HepG2 (cell line): ENCODE data around the gene ATP5F1E. TPM values are rescaled to one million over a fixed set of nuclear protein-coding genes. Genes with fewer than 3 reads are reported as not detected.

ENCODE experiments used
- CHD4 ChIP-seq: fragments of 200-600 bp; sonication (generic); IDR thresholded peaks from 2 replicates; pipeline ENCODE4 v1.7.0; 2017; ENCODE audit warnings: mild to moderate bottlenecking, low read length, borderline replicate concordance
- EZH2 ChIP-seq: conservative IDR thresholded peaks from 2 replicates; pipeline ENCODE4 v1.6.1; 2012; ENCODE audit warnings: mild to moderate bottlenecking, low read depth, low read length, moderate library complexity
- GFI1 ChIP-seq: sonication (generic); formaldehyde crosslinking; IDR thresholded peaks from 2 replicates; pipeline ENCODE4 v1.5.0; 2020; ENCODE audit warnings: missing genetic modification reagents, mild to moderate bottlenecking, borderline replicate concordance
- HNF4G ChIP-seq, 2 experiments: sonication (generic) in 1 of 2; formaldehyde crosslinking in 1 of 2; IDR thresholded peaks; 2 replicates each; pipeline versions ENCODE4 v1.4.0 to v1.6.1; 2011 to 2020; ENCODE audit warnings: borderline replicate concordance in 2 of 2, low read depth in 2 of 2, mild to moderate bottlenecking in 2 of 2, low read length in 1 of 2, missing genetic modification reagents in 1 of 2, moderate library complexity in 1 of 2
- HNRNPK ChIP-seq: fragments of 200-400 bp; formaldehyde crosslinking; IDR thresholded peaks from 2 replicates; pipeline ENCODE4 v1.6.1; 2018; ENCODE audit warnings: low read length, low read depth, moderate library complexity, mild to moderate bottlenecking; ENCODE audit not compliant: poor library complexity, severe bottlenecking
- HOXD1 ChIP-seq: sonication (generic); formaldehyde crosslinking; IDR thresholded peaks from 2 replicates; pipeline ENCODE4 v1.5.0; 2020; ENCODE audit warnings: missing genetic modification reagents
- MXD1 ChIP-seq: sonication (generic); formaldehyde crosslinking; IDR thresholded peaks from 2 replicates; pipeline ENCODE4 v1.4.0; 2020; ENCODE audit warnings: mild to moderate bottlenecking, missing genetic modification reagents
- SP5 ChIP-seq: IDR thresholded peaks from 2 replicates; pipeline ENCODE4 v1.6.1; 2016; ENCODE audit warnings: low read depth, borderline replicate concordance
- TEF ChIP-seq: sonication (generic); formaldehyde crosslinking; IDR thresholded peaks from 2 replicates; pipeline ENCODE4 v1.5.0; 2020; ENCODE audit warnings: missing genetic modification reagents
- ZBTB7A ChIP-seq: sonication (generic); formaldehyde crosslinking; IDR thresholded peaks from 2 replicates; pipeline ENCODE4 v1.8.0; 2022; ENCODE audit warnings: mild to moderate bottlenecking, missing genetic modification reagents
- ZNF556 ChIP-seq: sonication (generic); formaldehyde crosslinking; IDR thresholded peaks from 2 replicates; pipeline ENCODE4 v1.4.0; 2020; ENCODE audit warnings: mild to moderate bottlenecking, missing genetic modification reagents, borderline replicate concordance
- ZNF660 ChIP-seq: sonication (generic); formaldehyde crosslinking; IDR thresholded peaks from 2 replicates; pipeline ENCODE4 v1.5.1; 2020; ENCODE audit warnings: mild to moderate bottlenecking, low read depth, missing genetic modification reagents, borderline replicate concordance
- ZNF740 ChIP-seq: sonication (generic); formaldehyde crosslinking; IDR thresholded peaks from 2 replicates; pipeline ENCODE4 v1.4.0; 2020; ENCODE audit warnings: missing genetic modification reagents
- ZSCAN29 ChIP-seq: sonication (generic); formaldehyde crosslinking; conservative IDR thresholded peaks from 2 replicates; pipeline ENCODE4 v1.4.0; 2020; ENCODE audit warnings: mild to moderate bottlenecking, missing genetic modification reagents
- polyA plus RNA-seq, 8 experiments: library from polyadenylated mRNA; depleted of rRNA in 3 of 8; stranded (reverse) in 7 of 8; unstranded in 1 of 8; fragments of >200 nt; fragmentation: Illumina TruSeq in 4 of 8; extraction: Trizol in 4 of 8; gene quantifications; 2 replicates each; pipeline versions ENCODE4 v1.2.1 to v1.2.3, GENCODE V29; 2011 to 2016; ENCODE audit warnings: low read depth in 4 of 8, missing spikeins in 1 of 8, mixed read lengths in 1 of 8; ENCODE audit not compliant: insufficient read depth in 1 of 8
- total RNA-seq, 5 experiments: library from RNA; depleted of rRNA; stranded (reverse); fragments of >200 nt; fragmentation: Illumina TruSeq; extraction: Trizol; gene quantifications; 2 replicates each; pipeline ENCODE4 v1.2.3, GENCODE V29; 2016; ENCODE audit warnings: low read depth in 1 of 5
- TF ChIP-seq, protein P1 (sequence below): sonication (generic); formaldehyde crosslinking; IDR thresholded peaks from 2 replicates; pipeline ENCODE4 v1.5.0; 2020; ENCODE audit warnings: mild to moderate bottlenecking, missing genetic modification reagents
- TF ChIP-seq, protein P2 (sequence below): sonication (generic); formaldehyde crosslinking; IDR thresholded peaks from 2 replicates; pipeline ENCODE4 v1.4.0; 2020; ENCODE audit warnings: missing genetic modification reagents
- TF ChIP-seq, protein P3 (sequence below): sonication (generic); formaldehyde crosslinking; IDR thresholded peaks from 2 replicates; pipeline ENCODE4 v1.4.0; 2020; ENCODE audit warnings: low read depth, missing genetic modification reagents

Gene ATP5F1E
- total and polyA plus RNA-seq, 2 of the 13 experiments (the other 11 are each of a cell fraction or from before 2014, with no cell fraction given), result 121 to 134 TPM

- TF ChIP-seq TEF (CRISPR knock-in tag), result no peak
- TF ChIP-seq HNRNPK, result no peak
- TF ChIP-seq CHD4, result no peak
- TF ChIP-seq, protein P1, sequence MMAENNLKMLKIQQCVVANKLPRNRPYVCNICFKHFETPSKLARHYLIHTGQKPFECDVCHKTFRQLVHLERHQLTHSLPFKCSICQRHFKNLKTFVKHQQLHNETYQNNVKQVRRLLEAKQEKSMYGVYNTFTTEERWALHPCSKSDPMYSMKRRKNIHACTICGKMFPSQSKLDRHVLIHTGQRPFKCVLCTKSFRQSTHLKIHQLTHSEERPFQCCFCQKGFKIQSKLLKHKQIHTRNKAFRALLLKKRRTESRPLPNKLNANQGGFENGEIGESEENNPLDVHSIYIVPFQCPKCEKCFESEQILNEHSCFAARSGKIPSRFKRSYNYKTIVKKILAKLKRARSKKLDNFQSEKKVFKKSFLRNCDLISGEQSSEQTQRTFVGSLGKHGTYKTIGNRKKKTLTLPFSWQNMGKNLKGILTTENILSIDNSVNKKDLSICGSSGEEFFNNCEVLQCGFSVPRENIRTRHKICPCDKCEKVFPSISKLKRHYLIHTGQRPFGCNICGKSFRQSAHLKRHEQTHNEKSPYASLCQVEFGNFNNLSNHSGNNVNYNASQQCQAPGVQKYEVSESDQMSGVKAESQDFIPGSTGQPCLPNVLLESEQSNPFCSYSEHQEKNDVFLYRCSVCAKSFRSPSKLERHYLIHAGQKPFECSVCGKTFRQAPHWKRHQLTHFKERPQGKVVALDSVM (CRISPR knock-in tag), result no peak
- TF ChIP-seq ZSCAN29 (CRISPR knock-in tag), result 0 out of 2 replicates have a peak, but pooled peaks have one; percentile 1
- TF ChIP-seq, protein P2, sequence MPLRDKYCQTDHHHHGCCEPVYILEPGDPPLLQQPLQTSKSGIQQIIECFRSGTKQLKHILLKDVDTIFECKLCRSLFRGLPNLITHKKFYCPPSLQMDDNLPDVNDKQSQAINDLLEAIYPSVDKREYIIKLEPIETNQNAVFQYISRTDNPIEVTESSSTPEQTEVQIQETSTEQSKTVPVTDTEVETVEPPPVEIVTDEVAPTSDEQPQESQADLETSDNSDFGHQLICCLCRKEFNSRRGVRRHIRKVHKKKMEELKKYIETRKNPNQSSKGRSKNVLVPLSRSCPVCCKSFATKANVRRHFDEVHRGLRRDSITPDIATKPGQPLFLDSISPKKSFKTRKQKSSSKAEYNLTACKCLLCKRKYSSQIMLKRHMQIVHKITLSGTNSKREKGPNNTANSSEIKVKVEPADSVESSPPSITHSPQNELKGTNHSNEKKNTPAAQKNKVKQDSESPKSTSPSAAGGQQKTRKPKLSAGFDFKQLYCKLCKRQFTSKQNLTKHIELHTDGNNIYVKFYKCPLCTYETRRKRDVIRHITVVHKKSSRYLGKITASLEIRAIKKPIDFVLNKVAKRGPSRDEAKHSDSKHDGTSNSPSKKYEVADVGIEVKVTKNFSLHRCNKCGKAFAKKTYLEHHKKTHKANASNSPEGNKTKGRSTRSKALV (CRISPR knock-in tag), result peak; percentile 45; the same call in 1 of the 2 replicates
- TF ChIP-seq, protein P3, sequence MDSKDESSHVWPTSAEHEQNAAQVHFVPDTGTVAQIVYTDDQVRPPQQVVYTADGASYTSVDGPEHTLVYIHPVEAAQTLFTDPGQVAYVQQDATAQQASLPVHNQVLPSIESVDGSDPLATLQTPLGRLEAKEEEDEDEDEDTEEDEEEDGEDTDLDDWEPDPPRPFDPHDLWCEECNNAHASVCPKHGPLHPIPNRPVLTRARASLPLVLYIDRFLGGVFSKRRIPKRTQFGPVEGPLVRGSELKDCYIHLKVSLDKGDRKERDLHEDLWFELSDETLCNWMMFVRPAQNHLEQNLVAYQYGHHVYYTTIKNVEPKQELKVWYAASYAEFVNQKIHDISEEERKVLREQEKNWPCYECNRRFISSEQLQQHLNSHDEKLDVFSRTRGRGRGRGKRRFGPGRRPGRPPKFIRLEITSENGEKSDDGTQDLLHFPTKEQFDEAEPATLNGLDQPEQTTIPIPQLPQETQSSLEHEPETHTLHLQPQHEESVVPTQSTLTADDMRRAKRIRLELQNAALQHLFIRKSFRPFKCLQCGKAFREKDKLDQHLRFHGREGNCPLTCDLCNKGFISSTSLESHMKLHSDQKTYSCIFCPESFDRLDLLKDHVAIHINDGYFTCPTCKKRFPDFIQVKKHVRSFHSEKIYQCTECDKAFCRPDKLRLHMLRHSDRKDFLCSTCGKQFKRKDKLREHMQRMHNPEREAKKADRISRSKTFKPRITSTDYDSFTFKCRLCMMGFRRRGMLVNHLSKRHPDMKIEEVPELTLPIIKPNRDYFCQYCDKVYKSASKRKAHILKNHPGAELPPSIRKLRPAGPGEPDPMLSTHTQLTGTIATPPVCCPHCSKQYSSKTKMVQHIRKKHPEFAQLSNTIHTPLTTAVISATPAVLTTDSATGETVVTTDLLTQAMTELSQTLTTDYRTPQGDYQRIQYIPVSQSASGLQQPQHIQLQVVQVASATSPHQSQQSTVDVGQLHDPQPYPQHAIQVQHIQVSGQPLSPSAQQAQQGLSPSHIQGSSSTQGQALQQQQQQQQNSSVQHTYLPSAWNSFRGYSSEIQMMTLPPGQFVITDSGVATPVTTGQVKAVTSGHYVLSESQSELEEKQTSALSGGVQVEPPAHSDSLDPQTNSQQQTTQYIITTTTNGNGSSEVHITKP (CRISPR knock-in tag), result no peak
- TF ChIP-seq ZNF740 (CRISPR knock-in tag), result no peak
- no peak for TF ChIP-seq ZNF660 (CRISPR knock-in tag)
- TF ChIP-seq ZBTB7A (CRISPR knock-in tag), result peak; percentile 51; the same call in 1 of the 2 replicates
- TF ChIP-seq MXD1 (CRISPR knock-in tag), result no peak
- no peak for TF ChIP-seq HNF4G (IDR thresholded peaks at IDR 0.05; ENCODE audit: borderline replicate concordance, low read depth, low read length)
- TF ChIP-seq HNF4G (CRISPR knock-in tag; IDR thresholded peaks at IDR 0.05; ENCODE audit: borderline replicate concordance, low read depth), result no peak
- peak; percentile 72; the same call in 1 of the 2 replicates for TF ChIP-seq GFI1
- TF ChIP-seq SP5, result no peak
- 0 out of 2 replicates have a peak, but pooled peaks have one; percentile 32 for TF ChIP-seq HOXD1
- TF ChIP-seq EZH2, result no peak
- 0 out of 2 replicates have a peak, but pooled peaks have one; percentile 9 for TF ChIP-seq ZNF556 (CRISPR knock-in tag)
Observed at GRCh38 chr20:59005523-59006166, 26.5 kb downstream of the ATP5F1E start (continued).
